Measurements from ENCODE around the gene PICK1. TPM values are rescaled to one million over a fixed set of nuclear protein-coding genes. Genes with fewer than 3 reads are reported as not detected.
"Not testable (repeated sequence)": the region's sequence is repeated elsewhere in the genome, so short reads cannot be mapped to it uniquely, and the experiment has no call there.

The PICK1 gene
- polyA plus RNA-seq, 4 donors, result 25.5 to 46.4 (median 39.2) TPM

GRCh38 chr22:38073150-38074130 lies 16.2 kb downstream of the PICK1 start:
- DNase-seq (ENCODE audit: low read depth in 4 of 4, low spot score in 2 of 4), result no peak

- no peak for DNase-seq (ENCODE audit: low read depth in 4 of 4, low spot score in 2 of 4)
Measured at GRCh38 chr22:38074181-38075104, 17.2 kb downstream of the PICK1 start.

- DNase-seq (ENCODE audit: low read depth in 4 of 4, low spot score in 2 of 4), result no peak
Measured at GRCh38 chr22:38075105-38075825, 18.1 kb downstream of the PICK1 start.

- no peak for DNase-seq (ENCODE audit: low read depth in 4 of 4, low spot score in 2 of 4)
Measured at GRCh38 chr22:38075961-38076360, 18.8 kb downstream of the PICK1 start.

GRCh38 chr22:38077096-38077495 lies 19.9 kb downstream of the PICK1 start:
- no peak for DNase-seq (ENCODE audit: low read depth in 4 of 4, low spot score in 2 of 4)

- DNase-seq (ENCODE audit: low read depth in 4 of 4, low spot score in 2 of 4), result no peak
Measured at GRCh38 chr22:38077595-38077994, 20.4 kb downstream of the PICK1 start.

- DNase-seq (ENCODE audit: low read depth in 4 of 4, low spot score in 2 of 4), result no peak
Measured at GRCh38 chr22:38078046-38078840, 21.0 kb downstream of the PICK1 start.

- DNase-seq (ENCODE audit: low read depth in 4 of 4, low spot score in 2 of 4), result not testable (repeated sequence)
Measured at GRCh38 chr22:38079208-38079607, 22.0 kb downstream of the PICK1 start.

GRCh38 chr22:38079804-38080203 lies 22.6 kb downstream of the PICK1 start:
- DNase-seq (ENCODE audit: low read depth in 4 of 4, low spot score in 2 of 4), result no peak

- no peak for DNase-seq (ENCODE audit: low read depth in 4 of 4, low spot score in 2 of 4)
Measured at GRCh38 chr22:38080474-38080849, 23.3 kb downstream of the PICK1 start.

- DNase-seq (ENCODE audit: low read depth in 4 of 4, low spot score in 2 of 4), result no peak
Measured at GRCh38 chr22:38080850-38081635, 23.8 kb downstream of the PICK1 start.

GRCh38 chr22:38081636-38081940 lies 24.4 kb downstream of the PICK1 start:
- no peak for DNase-seq (ENCODE audit: low read depth in 4 of 4, low spot score in 2 of 4)

- DNase-seq (ENCODE audit: low read depth in 4 of 4, low spot score in 2 of 4), result no peak
Measured at GRCh38 chr22:38081941-38082828, 25.0 kb downstream of the PICK1 start.

- DNase-seq (ENCODE audit: low read depth in 4 of 4, low spot score in 2 of 4), result no peak
Measured at GRCh38 chr22:38082986-38083710, 25.9 kb downstream of the PICK1 start.

GRCh38 chr22:38083931-38084631 lies 26.9 kb downstream of the PICK1 start, which contains the start of gene SLC16A8:
Gene SLC16A8 (minus strand): TSS chr22:38084184. CDS start chr22:38082873, 1,311 bp downstream.
- DNase-seq (ENCODE audit: low read depth in 4 of 4, low spot score in 2 of 4), result no peak

- DNase-seq (ENCODE audit: low read depth in 4 of 4, low spot score in 2 of 4), result no peak
Measured at GRCh38 chr22:38085056-38085455, 27.9 kb downstream of the PICK1 start.

GRCh38 chr22:38085501-38085900 lies 28.3 kb downstream of the PICK1 start:
- DNase-seq (ENCODE audit: low read depth in 4 of 4, low spot score in 2 of 4), result no peak
